Esophagus muscularis mucosa (tissue), 3 donors: ENCODE measurements around the gene PTPRS.

Experiments used
- POLR2A ChIP-seq: fragments of 450-650 bp; IDR thresholded peaks from one replicate; pipeline ENCODE4 v1.6.1; 2017; ENCODE audit warnings: antibody characterized with exemption, moderate library complexity, mild to moderate bottlenecking, low read depth
- TF ChIP-seq, protein P1 (sequence below), 3 experiments: fragments of 200-600 bp in 2 of 3; fragments of 450-650 bp in 1 of 3; sonication (generic) in 2 of 3; IDR thresholded peaks; one replicate each; pipeline ENCODE4 v1.5.1; 2017 to 2019; ENCODE audit warnings: antibody characterized with exemption in 3 of 3, mild to moderate bottlenecking in 2 of 3, moderate library complexity in 1 of 3

DNA sequence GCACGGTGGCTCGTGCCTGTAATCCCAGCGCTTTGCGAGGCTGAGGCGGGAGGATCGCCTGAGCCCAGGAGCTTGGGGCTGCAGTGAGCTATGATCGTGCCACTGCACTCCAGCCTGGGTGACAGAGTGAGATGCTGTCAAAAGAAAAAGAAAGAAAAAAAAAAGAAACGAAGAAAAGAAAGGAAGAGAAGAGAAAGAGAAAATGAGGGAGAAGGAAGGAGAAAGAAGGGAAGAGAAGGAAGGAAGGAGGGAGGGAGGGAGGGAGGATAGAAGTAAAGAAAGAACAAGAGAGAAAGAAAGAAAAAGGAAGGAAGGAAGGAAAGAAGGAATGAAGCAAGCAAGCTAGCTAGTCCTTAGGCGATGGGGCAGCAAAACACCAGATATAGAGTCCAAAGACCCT, 14.1 kb downstream of the PTPRS start:
- TF ChIP-seq, protein P1, sequence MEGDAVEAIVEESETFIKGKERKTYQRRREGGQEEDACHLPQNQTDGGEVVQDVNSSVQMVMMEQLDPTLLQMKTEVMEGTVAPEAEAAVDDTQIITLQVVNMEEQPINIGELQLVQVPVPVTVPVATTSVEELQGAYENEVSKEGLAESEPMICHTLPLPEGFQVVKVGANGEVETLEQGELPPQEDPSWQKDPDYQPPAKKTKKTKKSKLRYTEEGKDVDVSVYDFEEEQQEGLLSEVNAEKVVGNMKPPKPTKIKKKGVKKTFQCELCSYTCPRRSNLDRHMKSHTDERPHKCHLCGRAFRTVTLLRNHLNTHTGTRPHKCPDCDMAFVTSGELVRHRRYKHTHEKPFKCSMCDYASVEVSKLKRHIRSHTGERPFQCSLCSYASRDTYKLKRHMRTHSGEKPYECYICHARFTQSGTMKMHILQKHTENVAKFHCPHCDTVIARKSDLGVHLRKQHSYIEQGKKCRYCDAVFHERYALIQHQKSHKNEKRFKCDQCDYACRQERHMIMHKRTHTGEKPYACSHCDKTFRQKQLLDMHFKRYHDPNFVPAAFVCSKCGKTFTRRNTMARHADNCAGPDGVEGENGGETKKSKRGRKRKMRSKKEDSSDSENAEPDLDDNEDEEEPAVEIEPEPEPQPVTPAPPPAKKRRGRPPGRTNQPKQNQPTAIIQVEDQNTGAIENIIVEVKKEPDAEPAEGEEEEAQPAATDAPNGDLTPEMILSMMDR (IDR thresholded peaks at IDR 0.05) = no peak
- no peak for TF ChIP-seq POLR2A
